HG03039 (cell line): Measurements from ENCODE around the gene ACSM2A.
"Not testable (repeated sequence)": the region's sequence is repeated elsewhere in the genome, so short reads cannot be mapped to it uniquely, and the experiment has no call there.

Source experiments
- ATAC-seq: cut with Tn5 transposase; IDR thresholded peaks from one replicate; pipeline ENCODE4 v1.9.1; 2021; ENCODE audit warnings: mild to moderate bottlenecking, moderate library complexity; ENCODE audit not compliant: unreplicated experiment

Gene ACSM2A

GRCh38 chr16:20451364-20451763, at the start of gene ACSM2A:
ACSM2A (plus strand) TSS chr16:20451521; CDS start chr16:20460115, 8,594 bp downstream.
- not testable (repeated sequence) for ATAC-seq

GRCh38 chr16:20402651-20403050, 48.7 kb upstream of the ACSM2A start:
- ATAC-seq: no peak

GRCh38 chr16:20404637-20405036, 46.7 kb upstream of the ACSM2A start, which contains the start of gene PDILT:
PDILT (minus strand) TSS chr16:20404737; CDS start chr16:20399300, 5,437 bp downstream.
- no peak for ATAC-seq

GRCh38 chr16:20409398-20410120, 41.8 kb upstream of the ACSM2A start, which contains the start of gene ACSM5:
ACSM5 (plus strand) TSS chr16:20409534; CDS start chr16:20411485, 1,951 bp downstream.
- no peak for ATAC-seq

GRCh38 chr16:20410121-20410723, 41.1 kb upstream of the ACSM2A start:
- ATAC-seq: no peak

GRCh38 chr16:20411055-20411454, 40.3 kb upstream of the ACSM2A start:
- no peak for ATAC-seq

- no peak for ATAC-seq
Measured at GRCh38 chr16:20415541-20415940, 35.8 kb upstream of the ACSM2A start.

- not testable (repeated sequence) for ATAC-seq
Measured at GRCh38 chr16:20419093-20419492, 32.2 kb upstream of the ACSM2A start.

GRCh38 chr16:20421748-20422147, 29.6 kb upstream of the ACSM2A start:
- not testable (repeated sequence) for ATAC-seq

GRCh38 chr16:20423772-20424128, 27.6 kb upstream of the ACSM2A start:
- not testable (repeated sequence) for ATAC-seq

GRCh38 chr16:20424129-20424866, 27.0 kb upstream of the ACSM2A start:
- ATAC-seq: no peak

- not testable (repeated sequence) for ATAC-seq
Measured at GRCh38 chr16:20427401-20427797, 23.9 kb upstream of the ACSM2A start.

- not testable (repeated sequence) for ATAC-seq
Measured at GRCh38 chr16:20429499-20429898, 21.8 kb upstream of the ACSM2A start.

GRCh38 chr16:20430480-20430879, 20.8 kb upstream of the ACSM2A start:
- ATAC-seq: not testable (repeated sequence)

GRCh38 chr16:20430948-20431347, 20.4 kb upstream of the ACSM2A start:
- ATAC-seq: no peak

GRCh38 chr16:20438950-20439349, 12.4 kb upstream of the ACSM2A start:
- ATAC-seq: not testable (repeated sequence)

- ATAC-seq: not testable (repeated sequence)
Measured at GRCh38 chr16:20439820-20440231, 11.5 kb upstream of the ACSM2A start.

- ATAC-seq: not testable (repeated sequence)
Measured at GRCh38 chr16:20440731-20441130, 10.6 kb upstream of the ACSM2A start.

- ATAC-seq: no peak
Measured at GRCh38 chr16:20441191-20441590, 10.1 kb upstream of the ACSM2A start.

GRCh38 chr16:20441859-20442258, 9.5 kb upstream of the ACSM2A start:
- ATAC-seq: not testable (repeated sequence)

GRCh38 chr16:20446652-20447393, 4.5 kb upstream of the ACSM2A start:
- not testable (repeated sequence) for ATAC-seq
